Suprapubic skin (tissue), 4 donors: ENCODE results near the gene ADORA1.

Experiments used
- CTCF ChIP-seq, 2 donors: fragments of 200-600 bp in 1 of 2; fragments of 450-650 bp in 1 of 2; sonication (generic) in 1 of 2; IDR thresholded peaks; one replicate each; pipeline ENCODE4 v1.5.1; 2016 to 2019; ENCODE audit warnings: antibody characterized with exemption in 2 of 2, mild to moderate bottlenecking in 1 of 2, moderate library complexity in 1 of 2
- POLR2A ChIP-seq, 2 donors: fragments of 450-650 bp; IDR thresholded peaks; one replicate each; pipeline ENCODE4 v1.6.1; 2017; ENCODE audit warnings: antibody characterized with exemption in 2 of 2, mild to moderate bottlenecking in 2 of 2, moderate library complexity in 2 of 2
- POLR2AphosphoS5 ChIP-seq, 3 donors: sonication (generic); formaldehyde crosslinking; IDR thresholded peaks; one replicate each; pipeline ENCODE4 v1.6.1; 2017; ENCODE audit warnings: antibody characterized with exemption in 3 of 3

- no peak for TF ChIP-seq POLR2AphosphoS5 (IDR thresholded peaks at IDR 0.05)
- no peak for TF ChIP-seq CTCF (IDR thresholded peaks at IDR 0.05)
- no peak for TF ChIP-seq POLR2A (IDR thresholded peaks at IDR 0.05)
Measured at GRCh38 chr1:203213126-203213525, 85.6 kb downstream of the ADORA1 start.
